ENCODE measurements around the gene ULK4.
"Not testable (repeated sequence)": the region's sequence is repeated elsewhere in the genome, so short reads cannot be mapped to it uniquely, and the experiment has no call there.

ULK4 gene

GRCh38 chr3:41690766-41691563 lies 270.9 kb downstream of the ULK4 start:
- ATAC-seq (replicated peaks) (no peak), DNase-seq (no peak)
- Mint-ChIP-seq H3K4me3 (no peak overlapping the region), H3K27ac (no peak overlapping the region), H3K27me3 (no peaks in the 10 kb centered on the region), H3K9me3 (peaks cover under 1 to 3% of the 10 kb centered on the region in 2 donors), H3K4me1 (no peaks in the 10 kb centered on the region), H3K36me3 (peaks cover 16 to 30% of the 10 kb centered on the region in 2 donors)

GRCh38 chr3:41688595-41689380 lies 273.1 kb downstream of the ULK4 start:
- Mint-ChIP-seq H3K27me3 (no peaks in the 10 kb centered on the region), H3K36me3 (peaks cover 12 to 27% of the 10 kb centered on the region in 2 donors), H3K4me3 (no peak overlapping the region), H3K9me3 (peaks cover 0 to 3% of the 10 kb centered on the region in 2 donors), H3K4me1 (no peaks in the 10 kb centered on the region), H3K27ac (no peak overlapping the region)
- ATAC-seq (replicated peaks) (no peak), DNase-seq (no peak)

GRCh38 chr3:41684797-41685735 lies 276.8 kb downstream of the ULK4 start:
- H3K9me3 Mint-ChIP-seq: no peaks in the 10 kb centered on the region
- DNase-seq: no peak
- no peaks in the 10 kb centered on the region for H3K27me3 Mint-ChIP-seq
- H3K36me3 Mint-ChIP-seq: peaks cover 10 to 31% of the 10 kb centered on the region in 2 donors
- no peaks in the 10 kb centered on the region for H3K4me1 Mint-ChIP-seq
- ATAC-seq (replicated peaks): no peak
- no peak overlapping the region for H3K4me3 Mint-ChIP-seq
- H3K27ac Mint-ChIP-seq: no peak overlapping the region

- ATAC-seq (replicated peaks) (no peak), DNase-seq (no peak)
- Mint-ChIP-seq H3K27ac (no peak overlapping the region), H3K4me1 (no peaks in the 10 kb centered on the region), H3K36me3 (peaks cover 10 to 31% of the 10 kb centered on the region in 2 donors), H3K27me3 (no peaks in the 10 kb centered on the region), H3K9me3 (no peaks in the 10 kb centered on the region), H3K4me3 (no peak overlapping the region)
These were observed 278.1 kb downstream of the ULK4 start for GRCh38 chr3:41683666-41684350.

- Mint-ChIP-seq H3K4me3 (no peak overlapping the region), H3K36me3 (peaks cover 12 to 34% of the 10 kb centered on the region in 2 donors), H3K27ac (no peak overlapping the region), H3K9me3 (no peaks in the 10 kb centered on the region), H3K27me3 (no peaks in the 10 kb centered on the region), H3K4me1 (no peaks in the 10 kb centered on the region)
- no peak for ATAC-seq (replicated peaks)
- DNase-seq: no peak
These were observed 278.9 kb downstream of the ULK4 start for GRCh38 chr3:41682996-41683395.

GRCh38 chr3:41682382-41682781 lies 279.5 kb downstream of the ULK4 start:
- Mint-ChIP-seq H3K9me3 (no peaks in the 10 kb centered on the region), H3K27ac (no peak overlapping the region), H3K4me3 (no peak overlapping the region), H3K27me3 (no peaks in the 10 kb centered on the region), H3K4me1 (no peaks in the 10 kb centered on the region), H3K36me3 (peaks cover 12 to 32% of the 10 kb centered on the region in 2 donors)
- DNase-seq: no peak
- ATAC-seq (replicated peaks): no peak

GRCh38 chr3:41681479-41681878 lies 280.4 kb downstream of the ULK4 start:
- DNase-seq (no peak), ATAC-seq (replicated peaks) (no peak)
- H3K27me3 Mint-ChIP-seq: no peaks in the 10 kb centered on the region
- H3K36me3 Mint-ChIP-seq: peaks cover 11 to 31% of the 10 kb centered on the region in 2 donors
- H3K4me1 Mint-ChIP-seq: no peaks in the 10 kb centered on the region
- H3K9me3 Mint-ChIP-seq: no peaks in the 10 kb centered on the region
- H3K27ac Mint-ChIP-seq: no peak overlapping the region
- no peak overlapping the region for H3K4me3 Mint-ChIP-seq

GRCh38 chr3:41679374-41679773 lies 282.5 kb downstream of the ULK4 start:
- Mint-ChIP-seq H3K27me3 (no peaks in the 10 kb centered on the region), H3K27ac (no peak overlapping the region), H3K4me1 (no peaks in the 10 kb centered on the region), H3K36me3 (peaks cover 10 to 22% of the 10 kb centered on the region in 2 donors), H3K4me3 (no peak overlapping the region), H3K9me3 (no peaks in the 10 kb centered on the region)
- ATAC-seq (replicated peaks): no peak
- DNase-seq: no peak

- ATAC-seq (replicated peaks); H3K4me3 Mint-ChIP-seq; H3K27me3 Mint-ChIP-seq; H3K4me1 Mint-ChIP-seq; H3K27ac Mint-ChIP-seq; DNase-seq: not testable (repeated sequence)
- Mint-ChIP-seq H3K36me3 (peaks cover 12 to 26% of the 10 kb centered on the region in 2 donors), H3K9me3 (peaks cover 12 to 14% of the 10 kb centered on the region in 2 donors)
These were observed 286.8 kb downstream of the ULK4 start for GRCh38 chr3:41675102-41675501.

- H3K27ac Mint-ChIP-seq: no peak overlapping the region
- no peak overlapping the region for H3K4me3 Mint-ChIP-seq
- H3K27me3 Mint-ChIP-seq: no peaks in the 10 kb centered on the region
- H3K36me3 Mint-ChIP-seq: peaks cover 12 to 31% of the 10 kb centered on the region in 2 donors
- H3K9me3 Mint-ChIP-seq: peaks cover 12 to 14% of the 10 kb centered on the region in 2 donors
- no peaks in the 10 kb centered on the region for H3K4me1 Mint-ChIP-seq
- DNase-seq (no peak), ATAC-seq (replicated peaks) (no peak)
These were observed 287.5 kb downstream of the ULK4 start for GRCh38 chr3:41674449-41674848.

- no peak overlapping the region for H3K27ac Mint-ChIP-seq
- DNase-seq (no peak), ATAC-seq (replicated peaks) (no peak)
- no peaks in the 10 kb centered on the region for H3K4me1 Mint-ChIP-seq
- H3K36me3 Mint-ChIP-seq: peaks cover 12 to 31% of the 10 kb centered on the region in 2 donors
- H3K4me3 Mint-ChIP-seq: no peak overlapping the region
- no peaks in the 10 kb centered on the region for H3K27me3 Mint-ChIP-seq
- H3K9me3 Mint-ChIP-seq: peaks cover 12 to 14% of the 10 kb centered on the region in 2 donors
These were observed 288.3 kb downstream of the ULK4 start for GRCh38 chr3:41673650-41674049.

- no peaks in the 10 kb centered on the region for H3K4me1 Mint-ChIP-seq
These were observed 293.5 kb downstream of the ULK4 start for GRCh38 chr3:41668379-41668778.

GRCh38 chr3:41662288-41662687 lies 299.6 kb downstream of the ULK4 start:
- Mint-ChIP-seq H3K27me3 (no peaks in the 10 kb centered on the region), H3K4me1 (no peaks in the 10 kb centered on the region), H3K4me3 (no peak overlapping the region), H3K36me3 (peaks cover 35 to 47% of the 10 kb centered on the region in 2 donors), H3K9me3 (peaks cover 6 to 8% of the 10 kb centered on the region in 2 donors), H3K27ac (no peak overlapping the region)
- ATAC-seq (replicated peaks) (no peak), DNase-seq (no peak)

More at GRCh38 chr3:41668379-41668778, 293.5 kb downstream of the ULK4 start:
- Mint-ChIP-seq H3K27me3 (no peaks in the 10 kb centered on the region), H3K36me3 (peaks cover 36 to 58% of the 10 kb centered on the region in 2 donors), H3K4me3 (no peak overlapping the region), H3K9me3 (peaks cover 20 to 22% of the 10 kb centered on the region in 2 donors), H3K27ac (no peak overlapping the region)
- DNase-seq (no peak), ATAC-seq (replicated peaks) (no peak)

Measured in stimulated activated naive B cell treated with anti-CD40 and anti-IgM and Interleukin-4, amounts not matched to agents 10 μg/mL and 1 μg/mL and 100 μg/mL, for 72 hours (primary cell).